GM21526 (cell line): Measurements from ENCODE around the gene COX10.
"Not testable (repeated sequence)": the region's sequence is repeated elsewhere in the genome, so short reads cannot be mapped to it uniquely, and the experiment has no call there.

Experiments
- ATAC-seq: cut with Tn5 transposase; IDR thresholded peaks from one replicate; pipeline ENCODE4 v1.9.1; 2021; ENCODE audit warnings: moderate library complexity; ENCODE audit not compliant: unreplicated experiment, low FRiP score

The COX10 gene

DNA sequence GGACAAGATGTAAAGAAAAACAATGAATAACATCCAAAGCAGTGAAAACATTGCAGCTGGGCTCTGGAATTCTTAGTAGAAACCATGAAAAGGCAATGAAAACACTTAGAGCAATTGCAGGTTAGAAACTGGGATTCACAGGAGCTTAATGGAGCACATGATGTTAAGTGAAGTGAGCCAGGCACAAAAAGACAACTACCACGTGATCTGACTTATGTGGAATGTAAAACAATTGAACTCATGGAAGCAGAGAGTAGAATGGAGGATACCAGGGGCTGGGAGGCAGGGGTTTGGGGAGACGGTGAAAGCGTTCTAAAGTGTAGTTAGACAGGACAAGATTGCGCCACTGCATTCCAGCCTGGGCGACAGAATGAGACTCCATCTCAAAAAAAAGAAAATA lies 170.0 kb downstream of the COX10 start:
- not testable (repeated sequence) for ATAC-seq

DNA sequence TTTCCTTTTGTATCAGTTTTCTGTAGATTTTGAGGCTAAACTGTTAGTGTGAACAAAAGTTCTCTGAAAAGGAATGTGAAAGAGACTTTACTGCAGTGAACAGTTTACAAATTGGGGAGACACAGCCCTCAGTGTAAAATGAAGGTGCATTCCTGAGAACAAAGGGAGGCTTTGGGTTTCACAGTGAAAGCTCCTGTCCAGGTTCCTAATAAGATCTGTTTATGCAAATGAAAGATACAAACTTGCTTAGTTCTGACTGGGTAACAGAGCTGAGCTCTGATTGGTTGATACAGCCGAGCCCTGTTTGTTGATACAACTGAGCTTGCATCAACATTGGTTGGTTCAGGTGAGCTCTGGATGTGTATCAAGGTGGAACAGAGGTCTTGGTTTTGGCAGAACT lies 175.7 kb downstream of the COX10 start:
- ATAC-seq: no peak

DNA sequence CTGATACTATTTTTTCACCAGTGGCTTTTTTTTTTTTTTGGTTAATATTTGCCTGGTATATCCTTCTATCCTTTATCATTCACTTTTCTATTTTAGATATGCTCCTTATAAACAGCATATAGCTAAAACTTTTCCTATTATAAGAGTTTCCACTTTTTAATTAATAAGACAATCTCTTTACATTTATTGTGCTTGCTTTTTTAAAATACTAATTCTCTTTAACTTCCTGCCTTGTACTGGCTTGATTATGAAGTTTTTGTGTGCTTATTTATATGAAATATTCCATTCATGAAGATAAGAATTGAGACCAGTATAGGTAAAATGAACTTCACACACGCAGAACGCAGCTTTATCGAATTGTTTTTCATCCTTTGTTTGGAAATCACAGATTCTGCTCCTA lies 176.3 kb downstream of the COX10 start:
- ATAC-seq: no peak
